NCI-H82 (cell line): ENCODE data around the gene MRPS33.
A peak's percentile ranks its signal among the peaks of the same experiment; 100 is the strongest.
"Not testable (repeated sequence)": the region's sequence is repeated elsewhere in the genome, so short reads cannot be mapped to it uniquely, and the experiment has no call there.

Experiments
- DNase-seq: peaks from one replicate; lab custom pipeline; 2025; lab: John Stamatoyannopoulos, UW

The MRPS33 gene

DNA sequence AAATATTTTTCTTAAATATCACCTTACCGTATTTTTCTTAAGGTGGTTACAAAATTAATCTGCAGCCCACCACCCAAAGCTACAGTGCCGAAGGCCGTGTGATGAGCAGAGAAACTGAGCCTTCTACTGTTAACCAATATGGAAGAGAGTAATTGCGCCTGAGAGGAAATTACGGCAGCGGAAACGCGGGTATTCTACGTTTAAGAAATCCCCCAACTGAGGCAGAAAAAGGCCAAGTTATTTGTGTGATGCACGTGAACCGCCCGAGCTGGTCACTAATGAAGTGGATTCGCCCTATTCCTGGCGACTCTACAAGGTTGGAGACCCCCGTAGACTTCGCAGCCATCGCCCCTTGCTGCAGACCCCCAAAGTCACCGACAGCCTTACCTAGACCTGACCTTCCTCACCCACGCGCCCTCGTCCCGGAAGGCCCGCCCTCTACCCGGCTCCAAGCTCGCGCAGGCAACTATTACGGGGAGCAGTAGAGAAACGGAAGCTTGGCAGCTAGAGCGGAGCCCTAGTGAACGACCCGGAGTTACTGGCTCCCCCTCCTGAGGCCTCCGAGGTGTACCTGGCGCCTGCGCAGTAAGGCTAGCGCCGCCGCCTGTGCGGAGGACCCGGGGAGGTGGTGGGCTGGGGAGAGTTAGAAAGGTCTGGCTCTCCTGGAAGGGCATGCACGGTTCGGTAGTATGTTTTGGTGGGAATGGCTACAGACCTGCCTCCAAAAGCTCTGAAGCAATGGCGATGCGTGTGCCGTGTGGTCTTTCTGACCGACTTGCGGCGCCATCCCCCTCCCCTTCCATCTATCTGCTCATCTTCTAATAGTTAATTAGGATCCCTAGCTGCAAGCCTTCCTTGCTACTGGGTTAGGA, at the start of gene MRPS33:
Gene MRPS33, minus strand, starts transcription at position 429 of the 872 bp plus-strand sequence. CDS start 4,319 bp downstream, outside the sequence.
- DNase-seq: peak; percentile 99

DNA sequence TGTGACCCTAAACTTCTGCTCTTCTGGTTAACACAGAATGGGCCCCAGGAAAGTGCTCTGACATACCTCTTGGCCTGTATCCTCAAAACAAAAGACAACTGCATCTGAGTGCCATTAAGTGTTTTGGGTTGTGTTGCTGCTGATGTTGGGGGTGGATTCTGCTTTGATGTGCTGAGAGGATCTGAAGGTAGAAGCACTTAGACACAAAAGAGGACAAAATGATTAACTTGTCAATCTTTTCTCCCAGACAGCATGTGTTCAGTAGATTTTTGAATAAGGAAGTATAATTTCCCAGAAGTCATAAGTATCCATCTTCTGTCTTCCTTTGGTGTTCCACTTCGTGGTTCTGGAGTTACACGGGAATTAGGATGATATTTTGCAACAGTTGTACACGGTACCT, 43.0 kb upstream of the MRPS33 start:
- DNase-seq: no peak

DNA sequence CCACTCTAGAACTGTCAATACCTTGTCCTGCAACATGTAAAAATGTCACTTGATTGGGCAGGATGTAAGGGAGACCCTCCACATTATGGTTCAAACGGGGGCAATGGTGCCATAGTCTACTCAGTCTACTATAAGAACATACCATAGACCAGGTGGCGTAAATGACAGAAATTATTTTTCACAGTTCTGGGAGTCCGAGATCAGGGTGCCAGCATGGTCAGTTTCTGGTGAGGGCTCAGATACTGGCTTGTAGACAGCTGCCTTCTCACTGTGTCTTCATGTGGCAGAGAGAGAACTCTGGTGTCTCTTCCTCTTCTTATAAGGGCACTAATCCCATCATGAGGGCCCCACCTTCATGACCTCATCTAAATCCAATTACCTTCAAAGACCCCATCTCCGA, 40.4 kb upstream of the MRPS33 start:
- DNase-seq: no peak

DNA sequence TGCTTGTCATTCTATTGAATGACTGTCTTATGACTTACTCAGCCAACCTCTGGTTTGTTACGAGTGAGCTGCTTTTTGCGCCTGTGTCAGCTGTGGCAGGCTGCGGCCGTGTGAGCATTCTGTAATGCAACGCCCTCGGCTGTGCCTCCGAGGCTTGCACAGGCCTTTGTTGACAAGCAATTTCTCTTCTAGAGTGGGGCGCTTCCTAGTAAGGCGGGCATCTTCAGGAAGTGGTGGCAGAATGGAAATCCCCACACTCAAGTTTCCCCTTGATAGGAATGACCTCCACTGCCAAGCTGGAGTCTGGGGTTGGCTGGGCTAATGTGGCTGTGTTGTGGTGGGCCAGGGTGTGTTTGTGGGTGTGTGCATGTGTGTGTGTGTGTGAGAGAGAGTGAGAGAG, 38.9 kb upstream of the MRPS33 start:
- no peak for DNase-seq

DNA sequence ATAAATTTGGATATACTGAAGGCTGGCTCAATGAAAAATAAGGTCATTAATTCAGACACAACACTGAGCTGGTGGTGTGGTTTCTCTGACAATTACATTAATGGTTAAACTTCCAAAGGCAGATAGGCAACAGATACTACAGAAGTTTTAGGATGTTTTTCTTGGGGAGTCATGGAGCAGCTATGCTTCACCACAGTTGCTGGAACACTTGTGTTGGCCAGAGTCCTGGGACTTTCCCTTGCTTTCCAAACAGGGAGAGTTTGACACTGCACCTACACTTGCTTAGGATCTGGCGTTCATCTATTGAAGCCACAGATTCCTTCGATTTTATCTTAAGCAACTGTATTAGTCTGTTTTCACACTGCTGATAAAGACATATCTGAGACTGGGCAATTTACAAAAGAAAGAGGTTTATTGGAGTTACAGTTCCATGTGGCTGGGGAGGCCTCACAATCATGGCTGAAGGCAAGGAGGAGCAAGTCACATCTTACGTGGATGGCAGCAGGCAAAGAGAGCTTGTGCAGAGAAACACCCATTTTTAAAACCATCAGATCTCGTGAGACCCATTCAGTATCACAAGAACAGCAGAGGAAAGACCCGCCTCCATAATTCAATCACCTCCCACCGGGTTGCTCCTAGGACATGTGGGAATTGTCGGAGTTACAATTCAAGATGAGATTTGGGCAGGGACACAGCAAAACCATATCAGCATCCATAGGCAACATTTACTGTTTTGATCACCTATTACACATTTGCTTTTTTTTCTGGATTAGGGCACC, 31.3 kb upstream of the MRPS33 start:
- no peak for DNase-seq

DNA sequence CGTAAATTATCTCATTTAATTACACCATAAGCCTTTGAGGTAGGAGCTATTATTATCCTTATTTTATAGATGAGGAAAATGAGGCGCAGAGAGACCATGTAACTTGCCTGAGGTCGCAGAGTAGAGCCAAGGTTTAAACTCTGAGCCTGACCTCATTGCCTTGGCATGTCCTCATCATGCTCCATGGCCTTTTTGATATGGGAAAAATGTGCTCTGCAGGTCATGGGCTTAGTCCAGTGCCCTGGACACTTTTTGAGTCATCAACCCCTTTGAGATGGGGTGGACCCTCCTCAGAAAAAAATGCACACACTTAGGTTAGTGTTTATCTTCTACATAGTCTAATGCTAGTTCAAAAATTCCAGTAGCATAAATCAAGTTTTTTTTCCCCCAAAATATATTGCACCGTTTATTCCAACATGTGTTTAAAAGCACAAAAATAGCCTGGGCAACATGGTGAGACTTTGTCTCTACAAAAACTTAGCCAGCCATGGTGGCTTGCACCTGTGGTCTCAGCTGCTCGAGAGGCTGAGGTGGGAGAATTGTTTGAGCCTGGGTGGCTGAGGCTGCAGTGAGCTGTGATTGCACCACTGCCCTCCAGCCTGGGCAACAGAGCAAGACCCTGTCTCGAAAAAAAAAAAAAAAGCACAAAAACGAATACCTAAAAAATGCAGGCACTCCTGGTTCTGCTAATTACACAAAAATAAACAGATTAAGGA, 30.5 kb upstream of the MRPS33 start:
- no peak for DNase-seq

DNA sequence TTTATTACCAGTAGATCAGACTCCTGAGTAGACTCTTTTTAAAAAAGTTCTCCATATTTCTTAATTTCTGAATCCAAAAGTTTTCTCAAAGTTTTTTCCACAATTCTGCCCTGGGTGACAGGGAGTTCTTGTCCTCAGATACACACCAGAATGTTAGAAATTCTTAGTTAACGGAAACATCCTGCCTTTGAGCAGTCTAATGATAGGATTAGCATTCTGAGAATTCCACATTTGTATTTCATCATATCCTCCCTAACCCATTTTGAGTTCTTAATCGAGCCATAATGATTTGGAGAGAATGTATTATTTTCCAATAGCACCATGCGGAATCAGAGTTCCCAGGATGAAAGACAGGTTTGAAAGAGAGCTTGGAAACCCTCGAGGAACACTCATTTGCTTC, 28.9 kb upstream of the MRPS33 start:
- DNase-seq: no peak

DNA sequence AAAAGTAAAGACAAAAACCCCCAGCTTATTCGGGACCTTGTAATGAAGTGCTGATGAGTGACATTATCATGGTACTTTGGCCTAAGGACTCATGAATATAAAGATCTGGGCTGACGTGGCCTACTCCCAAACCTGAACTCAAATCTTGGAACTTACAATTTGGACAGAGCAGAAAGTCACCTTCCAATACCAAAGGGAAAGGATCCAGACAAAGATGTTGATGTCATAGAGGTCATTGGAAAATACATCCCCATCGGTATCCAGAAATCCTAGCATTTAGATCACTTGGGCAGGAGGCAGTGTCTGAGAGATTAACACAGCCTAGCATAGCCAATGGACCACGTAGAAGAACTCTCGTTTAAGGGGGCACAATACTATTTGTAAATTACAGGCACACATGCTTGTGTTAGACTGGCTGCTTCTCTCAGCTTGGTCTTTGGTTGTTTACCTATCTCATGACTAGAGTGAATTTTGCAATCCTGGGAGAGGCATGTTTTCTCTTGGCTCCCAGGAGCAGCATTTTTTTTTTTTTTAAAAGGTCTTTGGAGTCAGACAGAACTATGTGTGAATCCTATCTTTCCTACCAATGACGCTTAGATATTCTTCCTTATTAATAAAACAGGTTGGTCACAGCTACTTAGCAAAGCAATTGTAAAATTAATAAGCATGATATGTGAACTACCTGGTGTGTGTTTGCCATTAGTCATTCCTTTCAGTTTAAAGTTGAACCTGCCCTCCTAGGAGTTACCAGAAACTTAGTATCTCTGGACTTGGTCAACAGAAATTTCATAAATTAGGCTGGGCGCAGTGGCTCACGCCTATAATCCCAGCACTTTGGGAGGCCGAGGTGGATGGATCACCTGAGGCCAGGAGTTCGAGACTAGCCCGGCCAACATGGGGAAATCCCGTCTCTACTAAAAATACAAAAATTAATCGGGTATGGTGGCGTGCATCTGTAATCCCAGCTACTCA, 27.8 kb upstream of the MRPS33 start:
- no peak for DNase-seq

DNA sequence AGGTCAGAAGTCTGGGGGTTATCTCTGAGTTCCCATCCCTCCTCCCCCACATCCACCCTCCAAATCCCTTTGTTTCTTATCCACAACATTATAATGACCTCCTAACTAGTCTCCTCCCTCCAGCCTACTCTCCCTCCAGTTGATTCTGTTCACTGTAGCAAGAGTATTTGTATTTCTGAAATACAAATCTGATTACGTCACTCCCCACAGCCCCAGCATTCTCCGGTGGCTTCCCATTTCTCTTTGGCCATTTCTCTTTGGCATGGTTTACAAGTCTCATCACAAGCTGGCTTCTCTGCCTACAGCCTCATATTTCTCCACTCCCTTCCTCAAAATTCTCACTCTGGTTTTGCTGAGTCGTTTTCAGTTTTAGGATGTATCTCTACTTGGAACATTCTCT, 24.6 kb upstream of the MRPS33 start:
- peak; percentile 8 for DNase-seq

DNA sequence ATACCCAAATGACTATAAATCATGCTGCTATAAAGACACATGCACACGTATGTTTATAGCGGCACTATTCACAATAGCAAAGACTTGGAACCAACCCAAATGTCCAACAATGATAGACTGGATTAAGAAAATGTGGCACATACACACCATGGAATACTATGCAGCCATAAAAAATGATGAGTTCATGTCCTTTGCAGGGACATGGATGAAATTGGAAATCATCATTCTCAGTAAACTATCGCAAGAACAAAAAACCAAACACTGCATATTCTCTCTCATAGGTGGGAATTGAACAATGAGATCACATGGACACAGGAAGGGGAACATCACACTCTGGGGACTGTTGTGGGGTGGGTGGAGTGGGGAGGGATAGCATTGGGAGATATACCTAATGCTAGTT, 23.3 kb upstream of the MRPS33 start:
- not testable (repeated sequence) for DNase-seq

DNA sequence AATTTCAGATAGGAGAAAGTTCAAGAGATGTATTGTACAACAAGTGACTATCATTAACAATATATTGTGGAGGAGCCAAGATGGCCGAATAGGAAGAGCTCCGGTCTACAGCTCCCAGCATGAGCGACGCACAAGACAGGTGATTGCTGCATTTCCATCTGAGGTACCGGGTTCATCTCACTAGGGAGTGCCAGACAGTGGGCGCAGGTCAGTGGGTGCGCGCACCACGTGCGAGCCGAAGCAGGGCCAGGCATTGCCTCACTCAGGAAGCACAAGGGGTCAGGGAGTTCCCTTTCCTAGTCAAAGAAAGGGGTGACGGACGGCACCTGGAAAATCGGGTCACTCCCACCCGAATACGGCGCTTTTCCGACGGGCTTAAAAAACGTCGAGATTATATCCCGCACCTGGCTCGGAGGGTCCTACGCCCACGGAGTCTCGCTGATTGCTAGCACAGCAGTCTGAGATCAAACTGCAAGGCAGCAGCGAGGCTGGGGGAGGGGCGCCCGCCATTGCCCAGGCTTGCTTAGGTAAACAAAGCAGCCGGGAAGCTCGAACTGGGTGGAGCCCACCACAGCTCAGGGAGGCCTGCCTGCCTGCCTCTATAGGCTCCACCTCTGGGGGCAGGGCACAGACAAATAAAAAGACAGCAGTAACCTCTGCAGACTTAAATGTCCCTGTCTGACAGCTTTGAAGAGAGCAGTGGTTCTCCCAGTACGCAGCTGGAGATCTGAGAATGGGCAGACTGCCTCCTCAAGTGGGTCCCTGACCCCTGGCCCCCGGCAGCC, 18.0 kb upstream of the MRPS33 start:
- DNase-seq: not testable (repeated sequence)

DNA sequence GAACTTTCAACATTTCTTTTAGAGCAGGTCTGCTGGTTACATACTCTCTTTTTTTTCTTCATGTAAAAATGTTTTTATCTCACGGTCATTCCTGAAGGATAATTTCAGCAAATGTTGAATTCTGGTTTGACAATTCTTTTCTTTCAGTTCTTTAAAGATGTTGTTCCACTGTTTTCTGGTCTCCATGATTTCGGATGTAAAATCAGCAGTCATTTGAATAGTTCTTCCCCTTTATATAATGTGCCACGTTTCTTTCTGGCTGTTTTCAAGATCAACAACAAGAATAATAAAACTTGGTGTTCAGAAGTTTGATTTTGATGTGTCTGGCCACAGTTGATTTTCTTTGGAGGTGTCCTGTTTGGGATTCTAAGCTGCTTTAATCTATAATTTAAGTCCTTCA, 14.0 kb upstream of the MRPS33 start:
- no peak for DNase-seq

DNA sequence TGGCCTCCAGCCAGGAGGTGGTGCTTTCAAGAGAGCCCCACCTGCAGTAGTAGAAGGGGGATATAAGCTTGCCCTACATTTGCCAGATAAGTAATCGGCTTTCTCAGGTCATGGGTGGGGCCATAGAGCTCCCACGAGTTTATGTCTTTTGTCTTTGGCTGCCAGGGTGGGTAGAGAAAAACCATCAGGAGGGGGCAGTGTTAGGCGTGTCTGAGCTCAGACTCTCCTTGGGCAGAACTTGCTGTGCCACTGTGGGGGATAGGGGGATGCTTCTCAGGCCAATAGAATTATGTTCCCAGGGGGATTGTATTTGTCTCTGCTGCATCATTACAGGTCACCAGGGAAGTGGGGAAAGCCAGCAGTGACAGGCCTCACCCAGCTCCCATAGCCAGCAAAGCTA, 12.3 kb upstream of the MRPS33 start:
- peak; percentile 80 for DNase-seq

DNA sequence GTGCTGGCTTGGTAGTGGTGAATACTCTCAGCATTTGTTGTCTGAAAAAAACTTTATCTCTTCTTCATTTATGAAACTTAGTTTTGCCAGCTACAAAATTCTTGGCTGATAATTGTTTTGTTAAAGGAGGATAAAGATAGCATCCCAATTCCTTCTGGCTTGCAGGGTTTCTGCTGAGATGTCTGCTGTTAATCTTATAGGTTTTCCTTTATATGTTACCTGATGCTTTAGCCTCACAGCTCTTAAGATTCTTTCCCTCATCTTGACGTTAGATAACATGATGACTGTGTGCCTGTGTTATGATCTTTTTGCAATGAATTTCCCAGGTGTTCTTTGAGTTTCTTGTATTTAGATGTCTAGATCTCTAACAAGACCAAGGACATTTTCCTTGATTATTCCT, 9.9 kb upstream of the MRPS33 start:
- DNase-seq: no peak

DNA sequence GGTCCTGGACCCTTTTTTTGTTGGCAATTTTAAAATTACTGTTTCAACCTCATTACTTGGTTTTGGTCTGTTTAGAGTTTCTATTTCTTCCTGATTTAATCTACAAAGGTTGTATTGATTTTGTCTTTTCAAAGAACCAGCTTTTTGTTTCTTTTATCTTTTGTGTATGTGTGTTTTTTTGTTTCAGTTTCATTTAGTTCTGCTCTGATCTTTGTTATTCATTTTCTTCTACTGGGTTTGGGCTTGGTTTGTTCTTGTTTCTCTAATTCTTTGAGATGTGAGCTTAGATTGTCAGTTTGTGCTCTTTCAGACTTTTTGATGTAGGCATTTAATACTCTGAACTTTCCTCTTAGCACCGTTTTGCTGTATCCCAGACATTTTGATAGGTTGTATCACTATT, 8.5 kb upstream of the MRPS33 start:
- DNase-seq: no peak

DNA sequence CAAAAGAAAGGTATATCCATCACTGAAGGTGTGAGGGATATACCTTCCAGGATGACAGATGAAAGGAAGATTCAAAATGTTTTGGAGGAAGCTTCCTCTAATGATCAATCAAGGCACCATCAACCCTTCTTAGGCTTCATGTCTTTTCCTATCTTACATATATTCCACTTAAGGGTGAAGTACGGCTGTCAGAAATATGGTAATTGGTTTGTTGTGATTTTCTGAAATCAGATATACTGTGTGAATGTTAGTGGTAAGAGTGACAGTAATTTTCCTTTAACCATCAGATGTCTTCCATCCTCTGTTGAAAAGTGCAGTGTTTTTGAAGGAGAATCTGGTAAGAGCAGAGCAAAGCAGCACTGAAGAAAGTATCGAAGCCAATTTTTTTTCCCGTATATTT, 2.8 kb upstream of the MRPS33 start:
- no peak for DNase-seq

DNA sequence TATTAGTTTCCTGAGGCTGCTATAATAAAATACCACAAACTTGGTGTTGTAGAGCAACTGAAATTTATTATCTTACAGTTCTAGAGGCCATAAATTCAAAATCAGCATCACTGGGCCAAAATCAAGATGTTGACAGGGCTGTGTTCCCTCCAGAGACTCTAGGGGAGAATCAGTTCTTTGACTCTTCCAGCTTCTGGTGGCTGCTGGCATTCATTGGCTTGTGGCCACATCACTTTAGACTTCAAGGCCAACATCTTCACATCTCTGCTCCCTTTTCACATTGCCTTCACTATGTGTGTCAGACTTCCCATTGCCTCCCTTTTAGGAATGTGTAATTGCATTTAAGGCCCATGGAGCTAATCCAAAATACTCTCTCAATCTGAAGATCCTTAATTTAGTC, 1.6 kb upstream of the MRPS33 start:
- DNase-seq: no peak

DNA sequence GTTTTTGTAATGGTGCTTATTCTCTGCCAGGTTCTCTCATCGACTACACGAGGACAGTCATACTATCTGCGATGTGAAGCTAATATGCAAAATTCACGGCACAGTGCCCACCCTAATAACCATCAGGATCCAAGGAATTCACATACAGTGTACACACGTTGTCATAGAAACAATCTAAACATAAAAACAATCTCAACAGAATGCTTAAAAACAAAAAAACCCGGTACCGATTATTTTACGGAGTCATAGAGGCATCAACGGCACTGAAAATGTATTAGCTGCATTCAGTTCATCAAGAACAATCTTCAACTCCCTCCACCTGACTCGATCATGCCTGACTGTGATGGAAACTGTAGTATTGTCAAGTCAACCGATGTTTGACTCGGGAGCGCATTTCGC, 628 bp downstream of the MRPS33 start:
- peak; percentile 50 for DNase-seq

DNA sequence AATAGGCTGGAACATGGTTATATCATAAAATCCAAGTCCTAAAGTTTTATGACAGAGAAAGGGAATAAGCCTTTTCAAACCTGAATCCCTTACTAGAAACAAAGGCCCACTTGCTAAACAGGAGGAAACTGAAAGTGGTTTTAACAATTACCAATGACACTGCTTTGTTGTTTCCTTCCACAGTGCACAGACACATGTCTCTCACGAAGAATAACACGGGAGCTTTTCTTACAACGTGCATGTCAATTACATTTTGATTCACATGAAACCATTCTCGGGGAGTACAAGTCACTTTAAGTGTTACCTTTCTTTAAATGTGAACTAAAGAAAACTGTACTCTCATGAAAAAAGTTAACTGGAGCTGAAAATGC, 1.4 kb downstream of the MRPS33 start:
- no peak for DNase-seq

DNA sequence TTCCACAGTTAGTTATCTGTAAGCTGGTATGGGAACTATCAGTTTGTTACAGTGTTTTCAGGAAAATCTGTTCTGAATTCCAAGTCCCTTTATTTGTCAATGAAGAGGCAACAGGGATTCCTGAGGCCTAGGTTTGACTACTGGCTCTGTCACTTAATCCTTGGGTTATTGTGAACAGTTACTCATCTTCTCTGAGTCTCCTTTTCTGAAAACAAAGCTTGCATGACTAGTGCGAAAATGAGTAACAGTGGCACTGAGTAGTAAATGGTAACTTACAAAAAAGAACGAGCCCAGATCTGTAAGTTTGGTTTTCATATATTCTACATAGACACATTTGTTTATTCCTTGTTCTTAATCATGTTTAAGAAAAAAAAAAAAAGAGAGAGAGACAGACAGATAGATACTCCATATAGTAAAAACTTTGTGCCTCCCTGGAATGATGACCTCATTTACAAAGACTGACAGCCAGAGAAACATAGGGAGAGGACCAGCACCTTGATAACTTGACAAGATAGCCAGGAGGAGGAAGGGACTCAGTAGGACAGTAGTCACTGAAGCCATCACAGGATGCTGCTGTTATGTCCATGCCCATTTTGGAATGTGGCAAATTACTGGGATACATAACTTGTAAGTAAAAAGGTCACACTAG, 1.9 kb downstream of the MRPS33 start:
- DNase-seq: no peak
